Embryonic facial prominence (tissue), 1 donor: ENCODE results near the gene KCNG2.

ENCODE experiments used
- DNase-seq: peaks from one replicate; pipeline ENCODE4 v3.0.0-alpha.2; 2016; ENCODE audit errors: extremely low spot score

The KCNG2 gene

GRCh38 chr18:79940814-79941472 is 143.2 kb downstream of the KCNG2 start:
- DNase-seq, result no peak

DNA sequence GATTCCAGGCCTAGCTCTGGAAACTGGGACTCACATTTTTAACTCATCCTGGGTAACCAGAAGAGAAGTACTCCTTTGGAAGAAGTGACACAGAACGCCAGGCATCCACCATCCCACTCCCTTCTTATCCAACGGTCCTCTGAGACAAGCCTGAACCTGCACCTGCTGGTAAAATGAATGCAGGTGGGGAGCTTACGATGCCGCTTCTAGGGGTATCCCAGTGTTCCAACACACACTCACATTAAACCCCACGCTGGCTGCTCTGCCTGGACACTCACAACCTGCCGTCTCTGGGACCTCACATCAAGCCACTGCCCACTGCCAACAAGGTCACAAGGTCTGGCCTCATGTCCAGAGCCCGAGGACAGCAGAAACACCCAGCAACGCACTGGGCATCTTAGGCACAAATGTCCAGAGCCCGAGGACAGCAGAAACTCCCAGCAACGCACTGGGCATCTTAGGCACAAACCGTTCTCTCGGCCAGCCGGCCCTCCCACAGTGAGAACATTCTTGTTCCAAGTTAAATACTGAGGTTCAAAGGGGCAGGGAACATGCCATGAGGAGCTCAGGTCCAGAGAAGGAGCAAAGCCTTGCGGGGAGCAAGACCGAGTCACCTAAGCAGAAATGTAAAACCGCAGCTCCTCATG is 143.9 kb downstream of the KCNG2 start:
- no peak for DNase-seq

DNA sequence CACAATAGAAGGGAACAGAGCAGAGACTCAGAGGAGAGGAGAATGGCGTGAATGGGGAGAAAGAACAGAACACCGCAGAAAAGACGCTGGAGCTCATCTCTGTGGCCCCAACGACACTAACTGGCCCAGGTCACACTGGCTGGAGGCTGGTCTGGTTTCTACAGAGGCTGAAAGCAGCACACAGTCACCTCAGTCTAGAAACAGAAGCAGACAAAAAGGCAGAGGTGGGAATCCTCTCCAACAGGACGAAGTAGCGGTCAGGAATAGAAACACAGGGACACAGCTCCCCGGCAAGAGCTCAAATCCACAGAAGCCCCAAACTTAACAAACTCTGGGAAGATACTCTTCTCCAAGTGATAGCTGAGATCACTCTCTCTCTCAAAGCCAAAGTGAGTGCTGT is 144.5 kb downstream of the KCNG2 start:
- no peak for DNase-seq

DNA sequence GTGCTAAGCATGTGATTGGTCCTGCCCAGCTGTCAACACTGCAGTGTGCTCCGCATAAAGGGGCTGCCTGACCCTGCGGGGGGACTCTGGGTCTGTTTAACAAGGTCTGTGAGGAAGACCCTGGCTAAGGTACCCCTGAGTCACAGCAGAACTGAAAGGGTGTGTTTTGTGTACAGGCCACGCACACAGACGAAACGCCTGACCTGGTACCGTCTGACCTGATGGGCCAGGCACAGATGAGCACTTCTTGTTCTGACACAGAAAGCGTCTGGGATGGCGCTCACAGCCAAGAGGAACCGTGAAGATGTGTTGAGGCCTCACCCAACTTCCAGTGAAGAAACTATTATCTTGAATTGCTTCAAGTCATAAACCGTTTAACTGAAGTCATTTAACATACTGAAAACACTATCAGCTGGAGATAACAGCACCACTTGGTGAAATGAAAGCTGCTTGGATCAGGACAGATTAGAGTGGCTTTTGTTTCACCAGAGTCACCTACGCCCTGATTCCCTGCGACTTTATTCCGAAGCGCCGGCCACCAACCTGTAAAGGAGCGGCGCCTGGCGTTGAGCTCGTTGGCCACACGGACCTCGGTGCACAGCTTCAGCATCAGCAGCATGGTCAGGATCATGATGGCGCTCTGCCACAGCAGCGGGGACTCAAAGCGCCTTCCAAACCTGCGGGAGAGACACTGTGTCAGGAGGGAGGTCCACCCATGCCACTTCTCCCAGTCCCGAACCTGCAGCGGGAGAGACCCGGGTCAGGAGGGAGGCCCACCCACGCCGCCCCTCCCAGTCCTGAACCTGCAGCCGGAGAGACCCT is 145.3 kb downstream of the KCNG2 start:
- no peak for DNase-seq

DNA sequence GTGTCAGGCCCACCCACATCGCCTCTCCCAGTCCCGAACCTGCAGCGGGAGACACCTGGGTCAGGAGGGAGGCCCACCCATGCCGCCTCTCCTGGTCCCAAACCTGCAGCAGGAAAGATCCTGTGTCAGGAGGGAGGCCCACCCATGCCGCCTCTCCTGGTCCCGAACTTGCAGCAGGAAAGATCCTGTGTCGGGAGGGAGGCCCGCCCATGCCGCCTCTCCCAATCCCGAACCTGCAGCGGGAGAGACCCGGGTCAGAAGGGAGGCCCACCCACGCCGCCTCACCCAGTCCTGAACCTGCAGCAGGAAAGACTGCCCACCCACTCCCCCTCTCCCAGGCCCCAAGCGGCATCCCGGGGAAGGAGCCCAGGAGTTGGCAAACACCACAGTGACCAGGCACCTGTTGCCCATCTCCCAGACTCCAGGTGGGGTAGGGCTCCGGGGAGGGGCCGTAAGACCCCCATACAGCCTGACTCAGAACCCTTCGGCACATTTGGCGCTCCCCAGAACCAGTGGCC is 145.9 kb downstream of the KCNG2 start:
- no peak for DNase-seq

GRCh38 chr18:79944126-79944731 is 146.5 kb downstream of the KCNG2 start:
- DNase-seq, result no peak

GRCh38 chr18:79944746-79945117 is 147.0 kb downstream of the KCNG2 start:
- no peak for DNase-seq

DNA sequence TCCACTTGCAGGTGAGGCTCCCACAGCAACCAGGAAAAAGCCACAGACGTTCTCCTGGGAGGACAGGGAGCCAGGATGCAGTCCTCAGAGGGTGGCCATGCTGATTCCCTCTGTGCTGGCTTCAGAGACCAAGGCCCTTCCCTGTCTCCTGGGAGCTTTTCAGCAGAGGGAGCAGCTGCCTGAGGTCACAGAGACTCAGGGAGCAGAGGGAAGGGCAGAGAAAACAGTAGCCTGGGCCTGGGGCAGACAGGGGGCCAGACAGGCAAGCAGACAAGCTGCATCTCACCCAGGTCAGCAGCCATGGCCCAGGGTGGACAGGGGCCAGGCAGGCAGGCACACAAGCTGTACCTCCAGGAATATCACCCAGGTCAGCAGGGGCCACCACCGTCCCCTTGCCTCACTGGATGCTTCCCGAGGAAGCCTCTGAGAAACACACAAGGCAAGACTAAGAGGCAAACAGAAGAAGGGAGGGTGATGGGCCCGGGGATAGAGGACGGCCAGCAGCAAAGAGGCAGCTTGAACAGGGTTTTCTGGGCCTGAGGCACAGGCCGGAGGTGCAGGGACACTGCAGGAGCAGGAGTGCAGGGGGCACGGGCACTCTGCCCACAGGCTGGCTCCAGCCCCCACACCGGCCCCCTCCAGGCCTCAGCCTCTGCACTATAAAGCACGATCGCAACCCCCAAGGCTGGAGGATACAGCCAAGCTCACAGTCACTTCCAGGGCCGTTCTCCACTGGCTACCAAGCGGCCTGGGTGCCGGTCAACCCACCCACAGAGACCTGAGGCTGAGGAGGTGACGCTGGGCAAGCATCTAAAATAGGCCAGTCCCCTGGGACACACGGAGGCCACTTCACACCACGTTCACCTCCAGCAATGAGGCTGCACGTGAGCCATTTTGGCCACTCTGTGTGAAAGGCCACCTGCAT is 147.6 kb downstream of the KCNG2 start:
- DNase-seq, result no peak

DNA sequence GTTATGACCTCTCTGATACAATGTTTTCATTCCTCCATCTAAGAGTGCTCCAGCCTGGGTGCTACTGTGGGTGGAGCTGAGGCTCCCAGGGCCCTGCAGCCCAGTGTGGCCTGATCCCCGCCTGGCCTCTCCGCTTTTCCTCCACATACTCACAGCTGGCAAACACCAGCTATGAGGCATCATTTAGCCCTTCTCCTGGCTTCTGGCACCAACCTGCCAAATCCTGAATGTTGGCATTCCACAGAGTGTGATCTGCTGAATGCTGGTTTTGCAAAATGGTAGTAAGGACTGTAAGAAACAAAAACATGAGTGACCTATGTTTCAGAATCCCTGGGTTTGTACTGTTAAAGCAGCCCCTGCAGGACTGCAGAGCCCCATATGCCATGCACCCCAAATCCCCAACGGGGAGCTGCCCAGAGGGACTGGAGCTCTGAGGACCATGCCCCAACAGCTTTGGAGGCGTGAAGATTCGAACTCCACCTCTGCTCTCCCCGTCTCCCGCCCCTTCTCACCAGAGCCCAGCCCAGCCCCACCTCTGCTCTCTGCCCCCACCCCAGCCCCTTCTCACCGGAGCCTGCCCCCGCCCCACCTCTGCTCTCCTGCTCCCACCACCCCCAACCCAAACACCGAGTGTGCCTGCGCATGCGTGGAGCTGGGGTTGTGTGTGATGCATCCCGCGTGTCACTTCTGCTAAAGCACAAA is 149.5 kb downstream of the KCNG2 start:
- no peak for DNase-seq

- DNase-seq, result no peak
These were observed 150.3 kb downstream of the KCNG2 start for GRCh38 chr18:79947881-79948610.

- no peak for DNase-seq
These were observed 151.1 kb downstream of the KCNG2 start for GRCh38 chr18:79948719-79949411.
